ENCODE data around the gene HOXA4. TPM values are rescaled to one million over a fixed set of nuclear protein-coding genes. Genes with fewer than 3 reads are reported as not detected.

Gene HOXA4
- total and polyA plus RNA-seq, 2 of the 8 experiments (the other 6 are each of a cell fraction or from before 2014, with no cell fraction given) = not detected

GRCh38 chr7:27111751-27112277 is 18.7 kb downstream of the HOXA4 start:
- H3K79me2 ChIP-seq (ENCODE audit: control insufficient read depth in 1 of 2, insufficient read depth in 2 of 2, low read length in 2 of 2) = no peaks in the 10 kb centered on the region
- TF ChIP-seq SP2 (IDR thresholded peaks at IDR 0.05; ENCODE audit: low read length) (no peak), POU5F1 (IDR thresholded peaks at IDR 0.05; ENCODE audit: low read depth, low read length) (no peak), BRCA1 (IDR thresholded peaks at IDR 0.05; ENCODE audit: low read depth, low read length) (no peak), CBX8 (IDR thresholded peaks at IDR 0.05; ENCODE audit: borderline replicate concordance, low read depth, low read length) (0 out of 2 replicates have a peak, but pooled peaks have one; percentile 28), KDM4A (IDR thresholded peaks at IDR 0.05; ENCODE audit: low read depth, low read length, severe bottlenecking) (no peak), ASH2L (IDR thresholded peaks at IDR 0.05; ENCODE audit: low read length) (no peak), EZH2 (IDR thresholded peaks at IDR 0.05; ENCODE audit: low read depth, low read length, severe bottlenecking) (peak; percentile 18), TAF7 (optimal IDR thresholded peaks at IDR 0.05; ENCODE audit: borderline replicate concordance, low read depth, low read length) (no peak), EGR1 (IDR thresholded peaks at IDR 0.05; ENCODE audit: borderline replicate concordance, low read depth, low read length) (no peak)
- no peak overlapping the region for H3K9ac ChIP-seq (replicated peaks in 1 of 4; ENCODE audit: extremely low read depth in 1 of 4, low read depth in 3 of 4, low read length in 3 of 4)
- H2BK120ac ChIP-seq (replicated peaks; ENCODE audit: low read depth, low read length) = no peak overlapping the region
- no peaks in the 10 kb centered on the region for H3K9me3 ChIP-seq (ENCODE audit: insufficient read depth in 2 of 2, low read depth in 1 of 2, low read length in 1 of 2)
- H3K4me1 ChIP-seq (replicated peaks in 1 of 4; ENCODE audit: control insufficient read depth in 3 of 4, insufficient read depth in 4 of 4, low read length in 3 of 4) = peaks cover 0 to 17% (median 4%) of the 10 kb centered on the region in 4 experiments; a peak in 5 of 7 replicates
- H3K4me3 ChIP-seq (ENCODE audit: extremely low read depth in 1 of 4, insufficient read depth in 2 of 4, low read depth in 3 of 4, low read length in 4 of 4) = no peak overlapping the region
- POLR2A ChIA-PET (ENCODE audit: partially characterized antibody) = no interaction called here
- H3K18ac ChIP-seq (ENCODE audit: extremely low read depth, low read length) = no peak overlapping the region
- H3K56ac ChIP-seq (replicated peaks; ENCODE audit: insufficient read length, low read depth, low read length) = no peak overlapping the region
- no peak overlapping the region; a peak in 1 of 4 replicates for H3K4me2 ChIP-seq (ENCODE audit: insufficient read depth in 1 of 2, low read depth in 2 of 2, low read length in 2 of 2)
- H3K27me3 ChIP-seq (replicated peaks in 1 of 4; ENCODE audit: control insufficient read depth in 3 of 4, extremely low read depth in 1 of 4, insufficient read depth in 3 of 4, low read length in 3 of 4) = peaks cover 93 to 98% (median 97%) of the 10 kb centered on the region in 4 experiments
- no peak overlapping the region for H3K14ac ChIP-seq (ENCODE audit: insufficient read length)
- no peak overlapping the region for H2AFZ ChIP-seq (ENCODE audit: low read length)
- peaks cover 0 to 3% (median 0%) of the 10 kb centered on the region in 4 experiments; a peak in 2 of 8 replicates for H3K36me3 ChIP-seq (ENCODE audit: control insufficient read depth in 2 of 4, insufficient read depth in 4 of 4, low read length in 3 of 4)
- H4K8ac ChIP-seq (ENCODE audit: extremely low read depth, insufficient read depth, low read length) = no peak overlapping the region
- no peaks in the 10 kb centered on the region for H3K23me2 ChIP-seq (ENCODE audit: low read depth, low read length)
- CTCF ChIA-PET (ENCODE audit: partially characterized antibody) = interaction anchor here (1.3 to 1.6 kb wide), 3 partner anchors 29 to 252 kb away, joined by 3 to 6 read pairs (median 3); partner anchors contain the start of gene HOXA5
- H3K23ac ChIP-seq (ENCODE audit: insufficient read length) = no peak overlapping the region
- WGBS, 2 experiments (ENCODE audit: extremely low coverage in 1 of 2, insufficient coverage in 1 of 2, insufficient read length in 1 of 2, insufficient replicate concordance in 2 of 2, low coverage in 1 of 2, low lambda C conversion rate in 2 of 2, missing lambda C conversion rate in 1 of 2) = 21% methylated on average over 4 of the region's 4 CpGs; no CpG with 5 or more reads in 1 of the 2 experiments
- no peak overlapping the region for H2BK12ac ChIP-seq (ENCODE audit: low read depth, low read length)
- H4K5ac ChIP-seq (ENCODE audit: insufficient read length, low read depth, low read length) = no peak overlapping the region
- no peak overlapping the region for H3K4ac ChIP-seq (replicated peaks; ENCODE audit: insufficient read length, low read depth, low read length)
- H3K79me1 ChIP-seq (ENCODE audit: low read depth, low read length) = no peaks in the 10 kb centered on the region
- no peak overlapping the region for H2BK5ac ChIP-seq (ENCODE audit: low read depth, low read length)
- H2AK5ac ChIP-seq (ENCODE audit: low read depth, low read length) = no peak overlapping the region
- H2BK20ac ChIP-seq (ENCODE audit: low read length) = no peak overlapping the region
- H4K91ac ChIP-seq (replicated peaks; ENCODE audit: insufficient read length, low read length) = no peak overlapping the region
- DNase-seq (ENCODE audit: low read depth in 1 of 2, low spot score in 2 of 2) (no peak), FAIRE-seq (no peak)
- no peak overlapping the region for H2BK15ac ChIP-seq (ENCODE audit: low read length)
- no peak overlapping the region for H3K27ac ChIP-seq (ENCODE audit: low read depth, low read length)
- H4K20me1 ChIP-seq (replicated peaks in 1 of 2; ENCODE audit: control insufficient read depth in 1 of 2, insufficient read depth in 2 of 2, low read length in 2 of 2) = peaks cover 27 to 34% of the 10 kb centered on the region in 2 experiments
